Right lobe of liver (tissue), 6 donors: ENCODE measurements around the gene SLC20A1. TPM values are rescaled to one million over a fixed set of nuclear protein-coding genes. Genes with fewer than 3 reads are reported as not detected.
"Not testable (repeated sequence)": the region's sequence is repeated elsewhere in the genome, so short reads cannot be mapped to it uniquely, and the experiment has no call there.

Experiments used
- ATAC-seq, 4 donors: fragments of 200-7000 bp; cut with Tn5 transposase; one replicate each; pipeline ENCODE4 v1.9.1; 2020; ENCODE audit warnings: mild to moderate bottlenecking in 4 of 4, moderate library complexity in 4 of 4
- DNase-seq, 3 donors: peaks; one replicate each; pipeline ENCODE4 v3.0.0-alpha.2; 2020
- H3K27ac ChIP-seq, 3 donors: fragments of 200-600 bp; one replicate each; pipeline ENCODE4 v1.8.0; 2022
- H3K27me3 ChIP-seq, 2 donors: fragments of 200-600 bp; one replicate each; pipeline ENCODE4 v1.8.0; 2022
- H3K36me3 ChIP-seq, 4 donors: fragments of 200-600 bp; sonication (generic) in 1 of 4; one replicate each; pipeline versions ENCODE4 v1.5.1 to v1.8.0; 2017 to 2022; ENCODE audit warnings: control low read depth in 1 of 4
- H3K4me1 ChIP-seq, 4 donors: fragments of 200-600 bp; sonication (generic) in 1 of 4; one replicate each; pipeline versions ENCODE4 v1.5.1 to v1.8.0; 2017 to 2022; ENCODE audit warnings: control low read depth in 1 of 4
- H3K4me3 ChIP-seq, 3 donors: fragments of 200-600 bp; one replicate each; pipeline ENCODE4 v1.8.0; 2022
- H3K9me3 ChIP-seq, 4 donors: fragments of 200-600 bp; sonication (generic) in 1 of 4; one replicate each; pipeline versions ENCODE4 v1.5.1 to v1.8.0; 2017 to 2022; ENCODE audit warnings: control low read depth in 1 of 4
- CTCF ChIP-seq, 4 donors: fragments of 200-600 bp in 3 of 4; fragments of 450-650 bp in 1 of 4; IDR thresholded peaks; one replicate each; pipeline versions ENCODE4 v1.5.1 to v1.8.0; 2016 to 2022; ENCODE audit warnings: antibody characterized with exemption in 4 of 4, mild to moderate bottlenecking in 2 of 4
- POLR2A ChIP-seq: fragments of 450-650 bp; IDR thresholded peaks from one replicate; pipeline ENCODE4 v1.6.1; 2017; ENCODE audit warnings: antibody characterized with exemption, mild to moderate bottlenecking
- WGBS: methylation state at CpG from one replicate; pipeline ENCODE4 v1.1.6; 2018; ENCODE audit warnings: low coverage, low lambda C conversion rate; ENCODE audit not compliant: insufficient coverage; ENCODE audit errors: missing lambda C conversion rate; 5-methylcytosine and 5-hydroxymethylcytosine counted together
- intact Hi-C, 2 donors: fragments of 100-400 bp; cut with DNase I; formaldehyde crosslinking; loops; one replicate each; pipeline versions ENCODE4 v1.11.2 to v1.14.1; 2022
- total RNA-seq, 6 experiments: library from RNA; depleted of rRNA in 2 of 6; stranded (reverse); fragments of >200 nt in 2 of 6; fragmentation: NEBNext Ultra II Directional in 3 of 6; extraction: Animal tissue kit (Norgen Biotek cat#: 25700) in 3 of 6; gene quantifications; one replicate each; pipeline versions ENCODE4 v1.1.0 to v1.2.4, GENCODE V29; 2016 to 2023
- donor health status: DM: no; HTN: yes; CAD: no.
- donor health status: DM: no; HTN: no; CAD: no.
- donor health status: DM: no; HTN: no; CAD: no.
- donor health status: DM: no; HTN: yes; CAD: no.
- donor health status: DM: no; HTN: yes; CAD: no.

Gene SLC20A1
- total RNA-seq, 6 experiments from 2014 or later: 14.3 to 103 (median 26.8) TPM

- Histone ChIP-seq H3K27me3 (no peaks in the 10 kb centered on the region), H3K27ac (no peak overlapping the region), H3K4me1 (no peaks in the 10 kb centered on the region), H3K9me3 (no peaks in the 10 kb centered on the region), H3K4me3 (no peak overlapping the region), H3K36me3 (no peaks in the 10 kb centered on the region)
- intact Hi-C loops: no loop called here
- peak in 1 of 4 donors; percentile 35 for ATAC-seq
- WGBS: 32% methylated on average over 5 of the region's 5 CpGs
- DNase-seq: peak in 1 of 3 donors; percentile 28
- TF ChIP-seq POLR2A (no peak), CTCF (IDR thresholded peaks at IDR 0.05) (no peak)
Observed at GRCh38 chr2:112706170-112706664, 60.5 kb downstream of the SLC20A1 start.

DNA sequence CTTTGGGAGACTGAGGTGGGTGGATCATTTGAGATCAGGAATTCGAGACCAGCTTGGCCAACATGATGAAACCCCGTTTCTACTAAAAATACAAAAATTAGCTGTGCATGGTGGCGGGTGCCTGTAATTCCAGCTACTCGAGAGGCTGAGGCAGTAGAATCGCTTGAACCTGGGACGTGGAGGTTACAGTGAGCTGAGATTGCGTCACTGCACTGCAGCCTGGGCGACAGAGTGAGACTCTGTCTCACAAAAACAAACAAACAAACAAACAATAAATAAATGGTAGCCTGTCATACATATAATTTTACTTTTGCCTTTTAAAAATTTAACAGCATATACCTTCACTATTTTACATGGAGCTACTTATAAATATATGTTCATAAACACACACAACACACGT is 61.2 kb downstream of the SLC20A1 start:
- H3K27me3 ChIP-seq, H3K4me1 ChIP-seq, H3K4me3 ChIP-seq, H3K36me3 ChIP-seq, H3K27ac ChIP-seq, intact Hi-C loops, ATAC-seq, DNase-seq, H3K9me3 ChIP-seq: not testable (repeated sequence)
- whole genome bisulfite sequencing: 58% methylated on average over 9 of the region's 9 CpGs

GRCh38 chr2:112708968-112709367 is 63.2 kb downstream of the SLC20A1 start:
- no peak overlapping the region for H3K27ac ChIP-seq

DNA sequence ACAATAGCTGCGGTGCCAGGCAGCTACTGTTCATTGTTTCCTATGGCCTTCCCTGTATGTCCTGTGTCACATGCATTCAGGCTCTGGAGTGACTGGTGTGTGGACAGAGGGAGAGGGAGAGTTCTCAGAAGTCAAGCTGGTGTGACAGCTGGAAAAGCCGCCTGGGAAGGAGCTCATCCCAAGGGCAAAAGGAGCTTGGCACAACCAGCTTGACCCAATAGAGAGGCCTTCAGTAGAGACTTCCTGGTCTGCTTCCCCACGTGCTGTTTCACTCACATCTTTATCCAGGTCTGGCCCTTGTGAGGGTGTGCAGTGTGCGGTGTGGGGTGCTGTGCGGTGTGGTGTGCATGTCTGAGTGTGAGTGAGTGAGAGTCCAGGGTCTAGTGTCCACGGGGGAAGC is 64.0 kb downstream of the SLC20A1 start:
- H3K4me3 ChIP-seq: no peak overlapping the region
- no peaks in the 10 kb centered on the region for H3K9me3 ChIP-seq
- 69% methylated on average over 5 of the region's 6 CpGs for WGBS
- TF ChIP-seq POLR2A (no peak), CTCF (IDR thresholded peaks at IDR 0.05) (no peak)
- intact Hi-C loops: no loop called here
- H3K27ac ChIP-seq: no peak overlapping the region
- H3K27me3 ChIP-seq: no peaks in the 10 kb centered on the region
- no peak for DNase-seq
- no peaks in the 10 kb centered on the region for H3K36me3 ChIP-seq
- no peaks in the 10 kb centered on the region for H3K4me1 ChIP-seq
- ATAC-seq: no peak

More at GRCh38 chr2:112708968-112709367, 63.2 kb downstream of the SLC20A1 start:
- Histone ChIP-seq H3K27me3 (no peaks in the 10 kb centered on the region), H3K4me3 (no peak overlapping the region), H3K9me3 (no peaks in the 10 kb centered on the region), H3K4me1 (no peaks in the 10 kb centered on the region), H3K36me3 (no peaks in the 10 kb centered on the region)
- DNase-seq (no peak), ATAC-seq (peak in 2 of 4 donors; percentile 6 to 27)
- TF ChIP-seq POLR2A (no peak), CTCF (IDR thresholded peaks at IDR 0.05) (no peak)
- intact Hi-C loops: no loop called here
- WGBS: 41% methylated on average over 8 of the region's 10 CpGs

DNA sequence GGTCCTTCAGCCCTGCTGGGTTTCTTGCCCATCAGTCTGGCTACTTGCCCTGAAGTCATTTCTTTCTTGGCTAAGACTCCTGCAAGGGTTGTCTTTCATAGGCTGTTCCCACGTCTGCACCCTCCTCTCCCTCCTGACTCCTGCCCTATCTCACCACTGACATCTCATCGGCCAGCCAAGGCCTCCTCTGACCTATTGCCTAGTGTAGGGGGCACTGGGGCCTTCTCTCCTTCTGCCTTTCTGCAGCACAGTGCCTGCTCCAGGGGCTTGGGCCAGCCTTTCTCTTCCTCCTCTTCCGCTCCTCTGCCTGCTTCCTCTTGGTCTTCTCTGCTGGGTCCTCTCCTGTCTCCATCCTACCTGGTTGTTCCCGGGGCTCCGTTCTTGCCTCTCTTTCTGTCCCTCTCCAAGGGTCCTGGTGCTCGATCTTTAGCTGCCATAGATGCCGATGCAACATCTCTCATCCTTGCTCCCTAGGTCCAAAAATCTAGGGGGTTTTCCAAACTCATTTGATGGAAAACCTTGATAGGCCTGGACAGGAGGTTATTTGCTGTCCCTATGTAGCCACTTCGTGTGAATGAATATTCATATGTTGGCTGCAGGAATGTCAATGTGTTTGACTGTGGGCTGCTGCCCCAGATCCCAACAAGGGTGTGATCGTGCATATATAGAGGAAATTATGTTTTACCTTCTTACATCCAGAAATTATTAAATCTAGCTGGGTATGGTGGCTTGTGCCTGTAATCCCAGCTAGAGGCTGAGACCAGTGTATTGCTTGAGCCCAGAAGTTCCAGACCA is 65.4 kb downstream of the SLC20A1 start:
- 66% methylated on average over 9 of the region's 9 CpGs for WGBS
- Histone ChIP-seq H3K9me3 (no peaks in the 10 kb centered on the region), H3K4me3 (no peak overlapping the region), H3K36me3 (no peaks in the 10 kb centered on the region), H3K4me1 (no peaks in the 10 kb centered on the region), H3K27ac (no peak overlapping the region), H3K27me3 (no peaks in the 10 kb centered on the region)
- ATAC-seq (no peak), DNase-seq (peak in 1 of 3 donors; percentile 36)
- intact Hi-C loops: no loop called here
- no peak for TF ChIP-seq CTCF (IDR thresholded peaks at IDR 0.05)
- no peak for TF ChIP-seq POLR2A
